HG03571 (cell line): ENCODE measurements around the gene FHIT.
"Not testable (repeated sequence)": the region's sequence is repeated elsewhere in the genome, so short reads cannot be mapped to it uniquely, and the experiment has no call there.

Experiments
- ATAC-seq: cut with Tn5 transposase; IDR thresholded peaks from one replicate; pipeline ENCODE4 v1.9.1; 2021; ENCODE audit not compliant: unreplicated experiment

Gene FHIT

DNA sequence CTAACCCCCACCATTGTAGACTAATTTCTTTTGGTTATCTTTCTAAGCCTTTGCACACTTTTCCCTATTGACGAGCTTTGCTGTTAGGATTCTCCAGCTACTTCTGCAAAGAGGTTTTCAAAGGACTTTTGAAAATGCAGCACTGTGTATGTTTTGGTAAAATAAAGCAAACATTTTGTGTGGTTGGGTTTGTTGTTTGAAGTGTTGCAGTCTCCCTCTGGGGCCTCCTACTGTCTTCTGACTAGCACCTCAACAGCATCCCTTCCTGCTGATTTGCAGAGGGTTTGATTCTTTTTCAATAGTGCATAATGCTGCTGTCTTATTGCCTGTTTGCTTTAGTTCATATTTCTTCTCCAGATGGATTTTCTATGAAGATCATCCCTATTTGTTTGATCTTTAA lies 1426.4 kb downstream of the FHIT start:
- no peak for ATAC-seq

DNA sequence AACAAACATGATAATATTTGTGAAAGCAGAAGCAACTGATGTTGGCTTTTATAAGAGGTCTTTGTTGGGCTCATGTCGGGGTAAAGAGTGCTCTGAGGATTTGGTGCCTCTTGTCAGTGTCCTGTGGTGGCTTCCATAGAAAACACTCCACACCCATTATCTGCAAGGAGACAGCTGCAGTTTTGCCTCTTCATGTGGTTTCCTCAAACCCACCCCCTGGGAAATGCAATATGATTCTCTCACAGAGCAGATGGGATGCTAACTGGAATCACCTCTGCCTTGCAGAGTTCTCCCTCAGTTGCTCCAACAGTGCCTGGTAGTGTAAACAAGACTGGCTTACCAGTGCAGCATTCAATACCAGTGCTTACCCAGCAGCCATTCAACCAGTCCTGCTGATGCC lies 1430.0 kb downstream of the FHIT start:
- ATAC-seq, result no peak

DNA sequence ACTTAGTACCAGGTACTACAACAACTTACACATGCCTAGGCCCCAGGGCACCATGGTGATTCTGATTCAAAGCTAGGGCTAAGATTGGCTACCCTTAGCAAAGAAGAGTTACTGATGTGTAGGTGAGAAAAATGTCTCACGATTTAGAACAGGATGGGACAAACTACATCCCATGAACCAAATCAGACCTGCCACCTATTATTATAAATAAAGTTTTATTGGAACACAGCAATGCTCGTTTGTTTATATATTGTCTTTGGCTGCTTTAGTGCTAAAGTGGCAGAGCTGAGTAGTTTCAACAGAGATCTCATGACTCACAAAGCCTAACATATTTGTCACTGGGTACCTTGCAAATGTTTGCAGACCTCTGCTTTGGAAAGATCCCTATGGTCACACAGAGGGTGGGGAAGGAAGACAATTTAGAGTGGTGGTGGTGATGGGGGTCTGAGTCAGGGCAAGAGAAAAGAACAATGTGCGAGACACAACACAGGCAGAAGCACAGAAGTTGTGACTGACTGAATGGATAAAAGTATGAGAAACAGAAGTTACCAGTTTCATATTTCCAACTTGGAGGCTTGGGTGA lies 1430.8 kb downstream of the FHIT start:
- ATAC-seq, result no peak

DNA sequence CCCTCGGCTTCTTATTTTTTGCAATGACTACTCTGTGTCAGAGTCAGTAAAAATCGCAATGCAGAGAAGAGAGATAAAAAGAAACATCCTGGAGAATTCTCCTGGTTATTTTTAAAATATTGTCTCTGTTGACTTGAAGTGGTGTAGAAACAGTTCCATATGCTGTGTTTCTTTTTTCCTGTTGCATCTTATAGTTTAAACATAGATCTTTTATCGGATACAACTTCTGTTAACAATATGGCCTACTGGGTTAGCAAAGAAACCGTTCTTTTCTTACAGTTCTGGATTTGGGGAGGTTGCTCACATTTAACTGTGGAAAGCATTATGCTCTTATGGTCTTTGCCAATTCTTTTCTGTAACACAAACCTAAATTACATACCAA lies 1432.3 kb downstream of the FHIT start:
- ATAC-seq, result no peak

DNA sequence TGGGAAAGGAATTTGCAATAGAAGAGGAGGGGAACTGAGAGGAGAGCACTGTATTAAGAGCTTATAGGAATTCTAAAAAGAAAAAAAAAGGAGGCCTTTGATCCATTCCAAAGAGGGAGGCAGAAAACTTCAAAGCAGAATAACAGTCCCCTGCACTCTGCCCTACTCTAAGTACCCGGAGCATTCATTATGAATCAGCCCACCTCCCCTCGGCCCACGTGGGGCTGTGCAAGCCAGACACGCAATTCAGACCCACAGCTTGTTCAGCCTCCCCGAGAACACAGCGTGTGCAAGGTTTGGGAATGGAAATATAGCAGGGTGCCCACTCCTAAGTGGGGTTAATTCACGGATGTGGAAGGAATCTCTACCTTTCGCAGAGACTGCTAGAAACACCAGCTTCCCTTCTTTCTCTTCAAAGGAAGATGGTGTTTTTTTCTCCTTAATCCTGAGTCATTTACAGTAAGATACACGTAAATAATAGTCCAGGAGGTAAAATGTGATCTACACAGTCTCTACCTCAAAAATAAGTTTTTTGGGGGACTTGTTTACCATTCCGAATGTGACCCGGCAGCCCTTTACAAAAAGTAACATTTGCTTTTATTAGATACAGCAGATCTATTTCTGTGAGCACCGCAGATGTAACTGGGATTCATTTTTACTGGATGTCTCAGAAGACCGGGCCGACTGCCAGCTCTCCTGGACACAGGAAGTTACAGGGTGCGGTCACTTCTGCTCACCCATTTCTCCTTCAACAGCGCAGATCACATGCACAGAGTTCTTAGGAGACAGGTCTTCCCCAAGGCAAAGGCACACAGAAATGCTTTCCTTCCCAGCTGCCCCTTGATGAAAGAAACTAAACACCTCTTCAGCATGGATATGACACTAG lies 1433.0 kb downstream of the FHIT start:
- no peak for ATAC-seq

DNA sequence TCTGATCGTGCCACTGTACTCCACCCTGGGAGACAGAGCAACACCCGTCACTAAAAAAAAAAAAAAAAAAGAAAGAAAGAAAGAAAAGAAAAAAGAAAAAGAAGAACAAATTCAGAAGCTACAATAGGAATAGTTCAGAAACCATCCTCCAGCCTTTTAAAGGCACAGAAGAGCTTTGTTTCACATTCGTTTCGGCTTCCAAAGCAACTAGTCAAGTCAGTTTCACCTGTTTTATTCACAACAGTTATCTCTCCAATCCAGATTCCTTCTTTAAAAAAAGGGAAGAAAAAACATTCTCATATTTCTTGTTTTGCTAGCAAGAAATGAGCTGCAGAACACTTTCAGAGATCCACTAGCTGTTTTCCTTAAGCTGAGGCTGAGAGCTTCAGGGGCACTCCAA lies 1433.7 kb downstream of the FHIT start:
- no peak for ATAC-seq

DNA sequence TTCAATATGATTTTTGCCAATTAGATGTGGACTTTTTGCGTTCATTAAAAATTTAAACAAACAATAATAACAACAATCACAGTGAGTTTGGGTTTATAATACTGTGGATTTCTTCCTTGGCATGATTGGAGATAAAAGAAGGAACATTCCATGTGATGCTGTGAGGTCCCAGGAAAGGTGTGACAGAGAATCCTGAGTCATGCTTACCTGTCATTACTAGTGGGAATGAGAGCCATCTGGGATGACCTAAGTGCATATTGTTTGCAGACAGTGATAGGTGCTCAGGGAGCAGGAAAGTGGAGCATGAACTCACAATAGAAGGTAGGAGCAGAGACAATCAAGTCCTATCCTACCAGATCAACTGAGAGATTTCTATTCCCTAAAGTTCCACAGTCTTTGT lies 1434.9 kb downstream of the FHIT start:
- no peak for ATAC-seq

DNA sequence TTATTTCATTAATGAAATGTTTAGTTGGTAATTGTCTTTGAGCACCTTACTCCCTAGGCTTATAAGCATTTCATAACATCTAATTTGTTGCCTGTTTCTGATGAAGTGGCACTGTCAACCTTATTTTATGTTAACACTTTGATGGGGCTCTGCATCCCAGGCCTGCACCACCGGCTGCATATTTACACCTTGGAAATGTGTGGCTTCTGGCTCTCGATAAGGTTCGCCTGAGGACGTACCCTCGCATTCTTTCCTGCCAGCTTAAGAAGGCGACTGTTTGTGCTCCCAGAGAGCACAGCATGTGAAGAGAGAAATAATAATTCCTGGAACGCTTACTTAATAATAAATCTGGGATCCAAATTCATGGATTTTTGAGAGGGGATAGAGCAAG lies 1438.1 kb downstream of the FHIT start:
- ATAC-seq, result no peak

DNA sequence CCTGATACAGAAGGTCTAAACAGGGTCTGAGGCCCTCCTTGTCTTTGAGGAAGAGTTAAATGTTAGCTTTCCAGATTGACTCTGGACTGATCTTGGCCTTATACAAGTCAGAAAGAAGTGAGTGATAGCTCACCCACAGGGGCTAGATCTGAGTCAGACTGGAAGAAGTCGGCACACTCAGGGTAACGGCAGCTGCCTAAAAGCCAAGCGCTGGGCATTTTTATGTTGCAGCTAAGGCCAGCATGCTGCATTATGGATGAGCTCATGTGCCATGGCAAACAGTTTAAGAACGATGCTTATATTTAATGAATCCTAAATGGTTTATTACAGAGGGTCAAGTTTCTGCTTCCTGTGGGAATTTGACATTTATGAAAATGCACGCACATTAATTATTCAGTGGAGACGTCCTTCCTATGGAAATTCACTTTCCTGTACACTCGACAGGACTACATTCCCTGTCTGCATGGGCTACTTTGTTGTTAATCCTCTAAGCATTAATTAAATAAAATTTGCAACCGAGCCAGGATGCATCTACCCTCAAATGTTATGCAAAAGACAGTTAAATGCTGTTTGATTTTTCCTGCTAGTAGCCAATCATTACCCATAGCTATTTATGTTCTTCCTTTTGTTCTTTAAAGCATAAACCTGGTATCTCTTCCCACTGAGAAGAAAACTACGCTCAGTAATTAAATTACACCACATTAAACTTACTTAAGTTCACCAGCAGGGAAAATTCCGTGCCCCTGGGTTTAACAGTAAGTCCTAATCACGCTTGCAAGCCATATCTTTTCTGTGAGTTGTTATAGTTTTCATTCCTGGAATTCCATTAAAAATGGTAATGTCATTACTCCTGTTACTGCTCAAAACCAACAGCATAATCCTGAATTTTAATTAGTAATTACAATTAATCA lies 1438.8 kb downstream of the FHIT start:
- no peak for ATAC-seq

DNA sequence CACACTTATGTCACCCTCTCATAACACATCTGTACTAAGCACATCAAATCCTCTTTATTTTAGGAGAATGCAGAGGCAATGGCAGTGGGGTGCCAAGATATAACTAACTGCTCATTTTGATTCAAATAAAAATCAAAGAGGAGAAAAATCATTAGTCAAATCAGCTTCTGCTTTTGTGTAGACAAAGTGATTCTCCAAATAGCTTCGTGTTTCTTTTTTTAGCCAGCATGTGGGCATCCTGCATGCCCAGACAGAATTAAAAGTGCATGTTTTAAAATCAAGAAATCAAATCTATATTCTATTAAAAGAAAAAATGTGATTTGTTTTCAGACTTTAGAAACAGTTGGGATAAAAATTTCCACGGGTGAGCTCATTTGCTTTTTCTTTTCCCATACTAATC lies 1440.1 kb downstream of the FHIT start:
- no peak for ATAC-seq

DNA sequence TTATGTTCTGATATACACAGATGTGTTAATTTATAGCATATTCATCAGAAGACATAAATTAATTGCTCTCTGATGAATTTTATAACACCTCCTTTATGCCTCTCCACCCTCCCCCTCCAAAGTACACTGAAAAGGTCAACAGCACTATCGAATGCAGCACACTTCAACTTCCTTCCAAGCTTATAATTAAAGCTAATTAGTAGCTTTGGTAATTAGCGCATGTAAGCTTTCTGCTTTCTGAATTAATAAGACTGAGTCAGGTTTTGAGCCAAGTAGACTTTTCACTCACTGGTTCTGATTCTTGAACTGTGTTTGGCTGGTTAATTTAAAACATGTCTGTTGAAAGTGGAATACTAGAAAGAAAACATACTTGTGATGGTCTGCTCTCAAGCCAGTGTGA lies 1440.6 kb downstream of the FHIT start:
- ATAC-seq, result no peak

DNA sequence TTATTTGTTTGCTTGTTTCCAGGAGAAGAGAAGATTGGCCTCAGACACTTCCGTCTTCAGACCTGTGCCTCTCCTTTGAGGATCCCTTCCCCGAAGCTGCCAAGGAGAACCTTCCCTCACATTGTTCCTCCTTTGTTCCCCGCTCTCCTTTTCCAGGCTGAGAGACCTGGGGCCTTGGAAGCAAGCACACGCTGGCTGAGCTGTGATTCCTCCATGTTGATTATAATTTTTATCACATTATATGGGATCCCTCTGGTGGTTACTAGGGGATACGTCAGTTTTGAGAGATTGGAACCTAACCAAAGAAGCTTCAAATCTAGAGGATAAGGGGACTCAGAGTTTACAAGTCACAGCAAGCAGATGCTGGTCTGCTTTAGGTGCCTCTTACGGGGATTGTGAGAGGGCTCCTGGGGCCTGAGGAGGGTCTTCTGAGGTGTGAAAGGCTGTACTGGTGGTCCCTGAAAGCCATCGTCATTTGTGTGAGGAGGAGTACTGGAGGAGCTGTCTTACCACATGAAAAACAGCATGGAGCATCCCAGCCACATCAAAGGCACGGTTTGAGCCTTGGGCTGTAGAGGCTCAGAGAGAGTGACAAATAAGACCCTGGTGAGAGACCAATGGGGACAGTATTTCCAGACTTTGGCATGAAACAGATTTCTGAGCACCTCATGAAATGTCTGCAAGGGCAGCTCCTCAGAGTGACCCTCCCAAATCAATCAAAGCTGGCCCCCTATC lies 1441.4 kb downstream of the FHIT start:
- ATAC-seq, result no peak

DNA sequence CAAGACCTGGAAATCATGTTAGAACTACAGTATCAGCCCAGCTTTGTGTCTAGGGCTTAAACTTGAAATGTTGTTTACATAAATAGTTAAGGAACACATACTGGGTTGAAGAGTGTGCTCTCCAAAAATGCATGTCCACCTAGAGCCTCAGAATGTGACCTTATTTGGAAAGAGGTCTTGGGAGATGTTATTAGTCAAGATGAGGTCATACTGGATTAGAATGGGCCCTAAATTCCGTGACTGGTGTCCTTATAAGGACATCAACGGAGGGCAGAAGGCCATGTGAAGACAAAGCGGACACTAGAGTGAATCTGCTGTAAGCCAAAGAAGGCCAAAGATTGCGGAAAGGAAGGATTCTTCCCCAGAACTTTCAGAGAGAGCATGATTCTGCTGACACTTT lies 1442.2 kb downstream of the FHIT start:
- no peak for ATAC-seq

DNA sequence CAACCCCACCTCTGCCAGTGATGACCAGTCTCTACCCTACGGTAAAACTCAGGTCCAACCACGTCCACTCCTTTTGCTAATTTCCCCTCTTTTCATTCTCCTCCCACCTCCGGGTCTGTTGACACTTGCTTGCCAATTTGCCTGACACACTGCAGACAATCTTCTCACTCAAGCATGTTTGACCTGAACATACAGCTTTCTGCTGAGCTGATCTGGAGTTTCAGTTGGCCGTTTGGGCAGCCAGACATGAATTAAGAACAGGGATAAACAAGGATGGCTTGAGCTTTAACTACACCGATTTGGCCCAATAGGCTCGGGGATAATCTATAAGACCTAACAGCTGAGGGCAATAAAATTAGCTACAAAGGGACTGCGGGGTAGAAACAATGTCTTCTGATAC lies 1442.8 kb downstream of the FHIT start:
- ATAC-seq, result no peak

DNA sequence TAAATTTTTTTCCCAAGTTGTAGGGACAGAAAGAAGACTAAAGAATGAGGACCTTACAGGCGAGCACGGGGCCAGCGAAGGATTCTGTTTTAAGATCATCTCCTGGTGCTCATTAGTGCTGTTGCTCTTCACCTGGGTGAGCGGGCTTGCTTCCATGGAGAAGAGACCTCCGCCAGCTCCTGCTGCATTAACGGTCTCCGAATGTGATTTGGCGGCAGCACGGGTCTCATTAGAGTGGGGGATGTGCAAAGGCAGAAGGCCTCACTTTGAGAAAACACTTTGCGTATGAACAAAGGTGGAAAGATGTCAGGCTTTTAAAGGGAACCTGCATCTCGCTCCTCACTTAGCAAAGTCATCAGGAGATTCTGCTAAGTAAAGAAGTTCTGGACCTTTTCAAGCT lies 1448.0 kb downstream of the FHIT start:
- no peak for ATAC-seq

DNA sequence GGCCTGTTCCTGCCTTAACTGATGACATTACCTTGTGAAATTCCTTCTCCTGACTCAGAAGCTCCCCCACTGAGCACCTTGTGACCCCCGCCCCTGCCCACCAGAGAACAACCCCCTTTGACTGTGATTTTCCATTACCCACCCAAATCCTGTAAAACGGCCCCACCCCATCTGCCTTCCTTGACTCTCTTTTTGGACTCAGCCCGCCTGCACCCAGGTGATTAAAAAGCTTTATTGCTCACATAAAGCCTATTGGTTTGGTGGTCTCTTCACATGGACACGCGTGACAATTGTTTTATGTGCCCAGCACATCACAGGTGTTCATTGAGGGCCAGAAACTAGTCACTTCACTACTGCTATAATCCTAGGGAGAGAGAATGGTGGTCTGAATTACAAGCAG lies 1448.8 kb downstream of the FHIT start:
- ATAC-seq, result not testable (repeated sequence)

DNA sequence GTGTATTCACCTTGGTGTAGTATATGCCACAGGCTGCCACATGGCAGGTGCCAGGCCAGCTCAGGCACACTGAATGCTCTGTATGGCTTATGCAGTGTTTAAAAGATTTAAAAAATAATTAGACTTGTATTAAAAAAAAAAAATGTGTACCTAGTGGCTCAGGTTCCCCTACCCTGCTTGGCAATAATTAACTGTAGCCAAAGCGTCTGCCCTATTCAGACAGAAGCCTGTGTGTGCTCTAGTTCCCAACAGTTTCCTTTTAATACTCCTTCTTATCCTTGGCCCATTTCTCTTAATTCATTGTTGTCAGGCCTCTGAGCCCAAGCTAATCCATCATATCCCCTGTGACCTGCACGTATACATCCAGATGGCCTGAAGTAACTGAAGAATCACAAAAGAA lies 1449.2 kb downstream of the FHIT start:
- ATAC-seq, result no peak

DNA sequence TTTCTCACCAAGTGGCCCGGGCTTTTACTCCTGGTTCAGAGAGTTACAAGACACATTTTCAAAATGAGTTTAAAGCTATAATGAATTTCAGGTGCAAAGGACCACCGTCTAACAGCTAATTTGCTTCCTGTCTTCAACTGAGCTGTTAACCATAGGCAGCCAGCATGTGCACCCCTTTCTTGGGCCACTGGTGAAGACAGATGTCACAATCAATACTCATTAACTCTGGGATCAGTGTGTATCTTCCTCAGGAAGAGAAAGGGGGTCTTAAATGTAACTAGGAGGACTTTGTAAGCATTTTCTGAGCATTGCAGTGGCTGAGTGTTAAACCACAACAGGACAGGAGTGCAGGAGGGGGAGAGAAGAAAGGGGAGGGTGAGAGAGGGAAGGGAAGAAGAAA lies 1450.8 kb downstream of the FHIT start:
- no peak for ATAC-seq

DNA sequence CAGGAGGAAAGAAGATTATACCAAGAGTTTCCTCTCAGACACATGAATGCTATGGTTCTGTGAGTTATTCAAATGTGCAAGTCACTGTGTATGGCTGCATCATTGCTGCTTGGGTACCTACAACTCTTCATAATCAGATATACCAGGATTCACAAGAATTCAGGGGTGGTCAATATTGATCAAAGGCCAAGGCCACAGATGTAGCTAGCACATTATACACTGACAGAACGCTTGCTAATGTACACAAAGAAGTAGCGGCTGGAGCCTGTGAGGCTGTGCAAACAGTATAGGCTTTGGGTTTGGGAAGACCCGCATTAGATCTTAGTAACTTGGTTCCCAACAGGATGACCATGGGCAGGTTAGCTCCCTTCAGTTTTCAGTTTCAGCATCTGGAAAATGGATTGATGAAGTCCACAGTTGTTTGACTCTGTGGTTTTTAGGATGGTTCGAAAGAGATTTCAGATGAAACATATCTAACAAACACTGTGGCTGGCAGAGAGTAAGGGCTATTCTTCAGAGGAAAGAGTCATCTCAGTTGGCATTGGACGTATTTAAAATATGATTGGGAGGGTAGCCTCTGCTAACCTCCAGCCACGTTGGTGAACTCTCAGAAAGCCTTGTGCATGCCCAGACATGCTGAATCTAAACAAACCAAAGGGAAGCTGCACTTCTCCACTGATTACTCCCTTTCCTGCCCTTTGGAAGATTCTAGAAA lies 1452.7 kb downstream of the FHIT start:
- ATAC-seq, result no peak

DNA sequence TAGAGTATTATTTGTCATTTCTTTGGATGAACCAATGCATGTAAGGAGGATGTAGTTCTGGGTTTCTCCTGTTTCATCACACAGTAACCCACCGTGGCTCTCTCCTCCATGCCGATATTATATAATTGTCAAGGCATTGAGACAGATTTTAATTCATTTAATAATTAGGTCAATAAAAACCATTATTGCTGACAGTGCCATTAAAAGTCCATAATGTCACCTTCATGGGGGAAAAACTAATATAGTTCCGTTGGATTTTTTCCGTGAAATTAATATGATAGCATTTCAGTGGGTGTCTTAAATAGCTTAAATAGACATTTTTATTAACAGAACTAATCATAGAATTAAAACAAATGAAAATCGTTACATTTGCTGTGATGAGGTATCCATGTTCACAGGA lies 1453.7 kb downstream of the FHIT start:
- no peak for ATAC-seq

DNA sequence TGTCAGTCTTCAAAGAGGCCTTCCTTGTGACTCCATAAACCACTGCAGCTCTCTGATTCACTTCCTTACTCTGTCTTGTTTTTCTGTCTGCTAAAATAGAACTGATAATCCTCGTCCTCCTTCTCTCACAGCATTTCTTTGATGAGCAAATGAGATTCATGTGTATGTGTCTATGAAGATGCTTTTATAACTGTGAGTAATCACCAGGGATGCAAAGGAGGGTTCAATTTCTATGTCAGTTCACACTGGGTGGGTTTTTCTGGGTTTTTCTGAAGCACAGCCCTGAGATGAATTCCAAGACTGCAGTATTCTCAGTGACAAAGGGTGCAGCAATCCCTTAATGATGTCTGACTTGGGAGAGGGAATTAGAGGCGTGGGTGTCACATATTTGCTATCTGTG lies 1454.8 kb downstream of the FHIT start:
- no peak for ATAC-seq
